GM12864 (cell line): ENCODE data around the gene TNFRSF11A.

Experiments used
- DNase-seq: peaks from one replicate; pipeline ENCODE4 v3.0.0-alpha.2; 2011; ENCODE audit warnings: low read depth
- H3K4me3 ChIP-seq: 2 replicates; pipeline ENCODE4 v1.5.1; 2011; ENCODE audit warnings: mild to moderate bottlenecking, low read depth, low read length, control low read depth
- TF ChIP-seq, protein P1 (sequence below): IDR thresholded peaks from 2 replicates; pipeline ENCODE4 v1.5.1; 2011; ENCODE audit warnings: low read depth, mild to moderate bottlenecking, moderate library complexity, low read length, control low read depth, inconsistent platforms; ENCODE audit errors: missing control alignments

TNFRSF11A gene

GRCh38 chr18:62324181-62324828 lies 805 bp upstream of the TNFRSF11A start:
- no peak for DNase-seq
- TF ChIP-seq, protein P1, sequence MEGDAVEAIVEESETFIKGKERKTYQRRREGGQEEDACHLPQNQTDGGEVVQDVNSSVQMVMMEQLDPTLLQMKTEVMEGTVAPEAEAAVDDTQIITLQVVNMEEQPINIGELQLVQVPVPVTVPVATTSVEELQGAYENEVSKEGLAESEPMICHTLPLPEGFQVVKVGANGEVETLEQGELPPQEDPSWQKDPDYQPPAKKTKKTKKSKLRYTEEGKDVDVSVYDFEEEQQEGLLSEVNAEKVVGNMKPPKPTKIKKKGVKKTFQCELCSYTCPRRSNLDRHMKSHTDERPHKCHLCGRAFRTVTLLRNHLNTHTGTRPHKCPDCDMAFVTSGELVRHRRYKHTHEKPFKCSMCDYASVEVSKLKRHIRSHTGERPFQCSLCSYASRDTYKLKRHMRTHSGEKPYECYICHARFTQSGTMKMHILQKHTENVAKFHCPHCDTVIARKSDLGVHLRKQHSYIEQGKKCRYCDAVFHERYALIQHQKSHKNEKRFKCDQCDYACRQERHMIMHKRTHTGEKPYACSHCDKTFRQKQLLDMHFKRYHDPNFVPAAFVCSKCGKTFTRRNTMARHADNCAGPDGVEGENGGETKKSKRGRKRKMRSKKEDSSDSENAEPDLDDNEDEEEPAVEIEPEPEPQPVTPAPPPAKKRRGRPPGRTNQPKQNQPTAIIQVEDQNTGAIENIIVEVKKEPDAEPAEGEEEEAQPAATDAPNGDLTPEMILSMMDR, result no peak
- peak overlapping the region; percentile 44; the same call in 1 of the 2 replicates for H3K4me3 ChIP-seq

DNA sequence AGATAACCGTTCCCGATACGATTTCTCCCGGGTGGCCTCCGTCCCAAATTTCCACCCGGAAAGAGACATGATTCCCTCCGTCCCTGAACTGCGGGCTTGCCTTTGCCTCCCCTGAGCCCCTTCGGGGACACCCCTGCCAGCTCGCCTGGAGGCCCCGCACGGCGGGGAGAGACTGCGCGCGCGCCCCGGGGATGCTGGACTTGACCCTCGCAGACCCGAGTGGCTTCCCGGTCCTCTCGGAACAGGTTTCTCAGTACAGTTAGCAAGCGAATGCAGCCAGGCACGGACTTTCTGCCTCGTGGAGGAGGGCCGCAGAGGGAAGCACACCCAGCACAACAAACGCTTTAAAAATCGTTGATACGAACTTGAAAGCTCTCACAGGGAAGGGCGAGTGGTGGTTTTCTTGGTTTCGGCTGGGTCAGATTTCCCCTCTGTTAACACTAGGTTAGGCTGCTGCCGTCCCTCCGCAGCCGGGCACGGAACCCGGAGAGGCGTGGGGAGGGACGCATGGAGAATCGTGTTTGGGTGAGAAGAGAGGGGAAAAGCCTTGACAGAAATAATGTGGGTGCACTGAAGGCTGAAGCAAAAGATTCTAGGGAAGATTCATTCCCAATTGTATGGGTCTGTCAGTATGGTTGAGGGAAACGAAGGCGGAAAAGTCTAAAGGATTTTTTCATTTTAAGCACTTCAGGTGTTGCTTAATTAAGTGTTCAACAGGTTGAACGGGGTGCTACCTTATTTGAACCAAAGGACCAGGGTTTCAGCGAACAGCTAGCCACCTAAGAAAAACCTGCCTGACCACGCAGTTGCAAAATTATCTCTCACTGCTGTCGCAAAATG lies 916 bp downstream of the TNFRSF11A start:
- peak; percentile 10 for DNase-seq
- peak overlapping the region; percentile 55 for H3K4me3 ChIP-seq
- TF ChIP-seq, protein P1, result no peak

DNA sequence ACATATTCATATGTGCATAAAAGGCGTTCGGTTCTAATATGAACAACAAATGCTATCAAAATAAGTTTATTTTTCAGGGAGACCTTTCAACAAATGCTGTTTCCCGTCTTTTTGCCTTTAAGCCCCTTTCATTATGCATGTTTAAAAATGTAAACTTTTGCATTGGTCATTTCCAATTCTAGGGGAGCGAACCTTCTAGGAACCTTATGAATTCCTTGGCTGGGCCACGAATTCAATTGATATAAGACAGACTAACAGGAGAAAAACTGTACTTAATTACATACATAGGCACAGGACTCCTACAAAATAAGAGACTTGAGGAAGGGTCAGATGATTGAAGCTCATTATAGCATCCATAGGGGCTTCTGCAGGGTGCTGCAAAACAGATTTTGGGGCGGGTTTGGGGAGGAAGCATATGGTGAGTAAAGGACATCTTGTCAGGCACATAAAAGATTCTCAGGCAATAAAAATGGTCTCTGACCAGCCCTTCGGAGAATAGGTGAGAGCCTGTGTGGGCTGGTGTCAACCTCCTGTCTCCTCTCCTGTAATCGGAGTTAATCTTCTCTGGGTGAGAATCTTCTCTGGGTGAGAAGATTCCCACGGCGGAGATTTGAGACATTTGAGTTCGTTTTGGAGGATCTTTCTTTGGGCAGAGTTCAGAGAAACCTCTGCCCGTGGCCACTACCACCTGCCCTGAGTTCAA lies 1.7 kb downstream of the TNFRSF11A start:
- TF ChIP-seq, protein P1, result no peak
- H3K4me3 ChIP-seq, result no peak overlapping the region
- no peak for DNase-seq

DNA sequence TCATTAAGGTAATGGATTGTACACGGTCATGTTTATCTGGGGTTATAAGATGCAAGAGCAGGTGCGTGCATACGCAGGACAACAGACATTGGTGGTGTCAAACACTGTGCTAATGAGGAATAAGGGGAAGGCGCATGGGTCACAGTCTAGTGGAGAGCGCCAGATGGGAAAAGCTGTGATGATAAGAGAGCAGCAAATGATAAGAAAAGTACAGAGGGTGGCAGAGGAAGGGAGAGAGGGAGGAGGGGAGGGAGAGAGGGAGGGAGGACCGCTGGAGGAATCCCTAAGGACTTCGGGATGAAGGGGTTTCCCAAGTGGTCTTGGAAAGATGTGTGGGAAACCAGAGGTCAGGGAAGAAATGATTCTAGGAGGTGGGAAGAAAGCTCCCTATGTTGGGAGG lies 2.9 kb downstream of the TNFRSF11A start:
- DNase-seq, result no peak
- TF ChIP-seq, protein P1, result no peak
- H3K4me3 ChIP-seq, result no peak overlapping the region

GRCh38 chr18:62328586-62329525 lies 3.7 kb downstream of the TNFRSF11A start:
- TF ChIP-seq, protein P1, result no peak
- no peak overlapping the region for H3K4me3 ChIP-seq
- DNase-seq, result no peak
